HCT116 (cell line): Measurements from ENCODE around the gene CHI3L2.
"Not testable (repeated sequence)": the region's sequence is repeated elsewhere in the genome, so short reads cannot be mapped to it uniquely, and the experiment has no call there.

Source experiments
- CBX3 ChIP-seq: IDR thresholded peaks from 2 replicates; pipeline ENCODE4 v1.6.1; 2012; ENCODE audit warnings: low read depth
- EGR1 ChIP-seq: IDR thresholded peaks from 2 replicates; pipeline ENCODE4 v1.6.1; 2012; ENCODE audit warnings: low read depth
- EZH2 ChIP-seq: fragments of 200-600 bp; sonication (generic); IDR thresholded peaks from 2 replicates; pipeline ENCODE4 v1.6.1; 2017; ENCODE audit warnings: antibody characterized with exemption, mixed run types
- EZH2phosphoT487 ChIP-seq: fragments of 200-600 bp; IDR thresholded peaks from 2 replicates; pipeline ENCODE4 v1.6.1; 2018; ENCODE audit warnings: antibody characterized with exemption, borderline replicate concordance
- POLR2A ChIP-seq: IDR thresholded peaks from 2 replicates; pipeline ENCODE4 v1.7.0; 2011; ENCODE audit warnings: borderline replicate concordance; ENCODE audit not compliant: insufficient read depth, insufficient read length; ENCODE audit errors: extremely low read depth
- POLR2AphosphoS5 ChIP-seq: IDR thresholded peaks from 2 replicates; pipeline ENCODE4 v1.6.1; 2011; ENCODE audit warnings: mild to moderate bottlenecking, low read depth, low read length, moderate library complexity
- RAD21 ChIP-seq: IDR thresholded peaks from 2 replicates; pipeline ENCODE4 v1.6.1; 2012; ENCODE audit warnings: low read depth, mild to moderate bottlenecking
- ZFX ChIP-seq: fragments of 450-650 bp; IDR thresholded peaks from 2 replicates; pipeline ENCODE4 v1.6.1; 2017
- TF ChIP-seq, protein P1 (sequence below), 3 experiments: fragments of 200-600 bp in 1 of 3; sonication (generic) in 1 of 3; IDR thresholded peaks in 2 of 3; conservative IDR thresholded peaks in 1 of 3; 2 replicates each; pipeline ENCODE4 v1.5.1; 2012 to 2017; ENCODE audit warnings: low read depth in 2 of 3, low read length in 2 of 3, antibody characterized with exemption in 1 of 3, borderline replicate concordance in 1 of 3, control low read depth in 1 of 3, mild to moderate bottlenecking in 1 of 3, mixed read lengths in 1 of 3, mixed run types in 1 of 3, moderate library complexity in 1 of 3; ENCODE audit not compliant: insufficient read depth in 1 of 3
- TF ChIP-seq, protein P2 (sequence below): IDR thresholded peaks from 2 replicates; pipeline ENCODE4 v1.6.1; 2012
- TF ChIP-seq, protein P3 (sequence below): IDR thresholded peaks from 2 replicates; pipeline ENCODE4 v1.6.1; 2012

DNA sequence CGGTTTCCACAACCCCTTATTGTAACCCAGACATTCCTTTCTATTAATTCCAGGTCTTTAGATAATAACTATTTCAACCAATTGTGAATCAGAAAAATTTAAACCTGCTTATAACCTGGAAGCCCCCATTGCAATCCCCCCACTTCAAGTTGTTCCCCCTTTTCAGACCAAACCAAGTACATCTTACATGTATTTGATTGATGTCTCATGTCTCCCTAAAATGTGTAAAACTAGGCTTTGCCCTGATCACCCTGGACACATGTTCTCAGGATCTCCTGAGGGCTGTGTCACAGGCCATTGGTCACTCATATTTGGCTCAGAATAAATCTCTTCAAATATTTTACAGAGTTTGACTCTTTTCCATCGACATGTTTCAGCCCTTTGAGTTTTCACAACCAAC, 12.2 kb upstream of the CHI3L2 start:
- TF ChIP-seq, protein P1, sequence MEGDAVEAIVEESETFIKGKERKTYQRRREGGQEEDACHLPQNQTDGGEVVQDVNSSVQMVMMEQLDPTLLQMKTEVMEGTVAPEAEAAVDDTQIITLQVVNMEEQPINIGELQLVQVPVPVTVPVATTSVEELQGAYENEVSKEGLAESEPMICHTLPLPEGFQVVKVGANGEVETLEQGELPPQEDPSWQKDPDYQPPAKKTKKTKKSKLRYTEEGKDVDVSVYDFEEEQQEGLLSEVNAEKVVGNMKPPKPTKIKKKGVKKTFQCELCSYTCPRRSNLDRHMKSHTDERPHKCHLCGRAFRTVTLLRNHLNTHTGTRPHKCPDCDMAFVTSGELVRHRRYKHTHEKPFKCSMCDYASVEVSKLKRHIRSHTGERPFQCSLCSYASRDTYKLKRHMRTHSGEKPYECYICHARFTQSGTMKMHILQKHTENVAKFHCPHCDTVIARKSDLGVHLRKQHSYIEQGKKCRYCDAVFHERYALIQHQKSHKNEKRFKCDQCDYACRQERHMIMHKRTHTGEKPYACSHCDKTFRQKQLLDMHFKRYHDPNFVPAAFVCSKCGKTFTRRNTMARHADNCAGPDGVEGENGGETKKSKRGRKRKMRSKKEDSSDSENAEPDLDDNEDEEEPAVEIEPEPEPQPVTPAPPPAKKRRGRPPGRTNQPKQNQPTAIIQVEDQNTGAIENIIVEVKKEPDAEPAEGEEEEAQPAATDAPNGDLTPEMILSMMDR (IDR thresholded peaks at IDR 0.05 in 2 of 3, conservative IDR thresholded peaks at IDR 0.05 in 1 of 3; ENCODE audit: borderline replicate concordance in 1 of 3, insufficient read depth in 1 of 3, low read depth in 2 of 3, low read length in 2 of 3), result not testable (repeated sequence)
- TF ChIP-seq POLR2AphosphoS5, EGR1, CBX3, POLR2A, EZH2phosphoT487, ZFX, EZH2, RAD21: not testable (repeated sequence)
- TF ChIP-seq, protein P2, sequence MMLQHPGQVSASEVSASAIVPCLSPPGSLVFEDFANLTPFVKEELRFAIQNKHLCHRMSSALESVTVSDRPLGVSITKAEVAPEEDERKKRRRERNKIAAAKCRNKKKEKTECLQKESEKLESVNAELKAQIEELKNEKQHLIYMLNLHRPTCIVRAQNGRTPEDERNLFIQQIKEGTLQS, result not testable (repeated sequence)
- TF ChIP-seq, protein P3, sequence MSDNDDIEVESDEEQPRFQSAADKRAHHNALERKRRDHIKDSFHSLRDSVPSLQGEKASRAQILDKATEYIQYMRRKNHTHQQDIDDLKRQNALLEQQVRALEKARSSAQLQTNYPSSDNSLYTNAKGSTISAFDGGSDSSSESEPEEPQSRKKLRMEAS, result not testable (repeated sequence)
